Mucosa of descending colon (tissue), 3 donors: ENCODE measurements around the gene MYO18B. TPM values are rescaled to one million over a fixed set of nuclear protein-coding genes. Genes with fewer than 3 reads are reported as not detected.

Experiments
- ATAC-seq: fragments of 200-7000 bp; cut with Tn5 transposase; one replicate; pipeline ENCODE4 v1.9.1; 2020; ENCODE audit warnings: mild to moderate bottlenecking, moderate library complexity
- DNase-seq, 3 donors: peaks; one replicate each; pipeline ENCODE4 v3.0.0-alpha.2; 2020
- H3K36me3 ChIP-seq: fragments of 200-600 bp; one replicate; pipeline ENCODE4 v1.8.0; 2021; ENCODE audit warnings: low read depth, mild to moderate bottlenecking
- H3K4me1 ChIP-seq: fragments of 200-600 bp; one replicate; pipeline ENCODE4 v1.8.0; 2021; ENCODE audit warnings: low read depth, mild to moderate bottlenecking
- H3K4me3 ChIP-seq: fragments of 200-600 bp; one replicate; pipeline ENCODE4 v1.8.0; 2021; ENCODE audit warnings: mild to moderate bottlenecking
- H3K9me3 ChIP-seq: fragments of 200-600 bp; one replicate; pipeline ENCODE4 v1.8.0; 2021; ENCODE audit warnings: mild to moderate bottlenecking
- CTCF ChIP-seq: fragments of 200-600 bp; IDR thresholded peaks from one replicate; pipeline ENCODE4 v1.8.0; 2022; ENCODE audit warnings: antibody characterized with exemption, mild to moderate bottlenecking
- intact Hi-C, 2 donors: fragments of 100-400 bp; cut with DNase I in 1 of 2; cut with micrococcal nuclease in 1 of 2; formaldehyde crosslinking; loops; one replicate each; pipeline versions ENCODE4 v1.11.0 to v1.11.1; 2022; cut with DNase I, micrococcal nuclease
- total RNA-seq, 3 donors: library from RNA; stranded (reverse); fragmentation: NEBNext Ultra II Directional in 2 of 3; extraction: Animal tissue kit (Norgen Biotek cat#: 25700) in 2 of 3; gene quantifications; one replicate each; pipeline versions ENCODE4 v1.2.1 to v1.2.4, GENCODE V29; 2021 to 2023
- donor health status: DM: no; HTN: no; CAD: no; lungs with moderate emphysema.
- donor health status: DM: no; HTN: no; CAD: no.
- donor health status: DM: no; HTN: yes; CAD: no.

MYO18B gene
- total RNA-seq, 3 donors from 2014 or later = 0.03 to 0.17 (median 0.12) TPM

- Histone ChIP-seq H3K36me3 (no peaks in the 10 kb centered on the region), H3K4me3 (no peak overlapping the region), H3K9me3 (no peaks in the 10 kb centered on the region), H3K4me1 (no peaks in the 10 kb centered on the region)
- intact Hi-C loops = loop anchor here (10.0 kb wide), 1 partner anchor 315 kb away; no protein-coding TSS in a partner anchor
- TF ChIP-seq CTCF = no peak
- DNase-seq = no peak
- no peak for ATAC-seq
Measured at GRCh38 chr22:25779426-25779825, 37.4 kb downstream of the MYO18B start.

DNA sequence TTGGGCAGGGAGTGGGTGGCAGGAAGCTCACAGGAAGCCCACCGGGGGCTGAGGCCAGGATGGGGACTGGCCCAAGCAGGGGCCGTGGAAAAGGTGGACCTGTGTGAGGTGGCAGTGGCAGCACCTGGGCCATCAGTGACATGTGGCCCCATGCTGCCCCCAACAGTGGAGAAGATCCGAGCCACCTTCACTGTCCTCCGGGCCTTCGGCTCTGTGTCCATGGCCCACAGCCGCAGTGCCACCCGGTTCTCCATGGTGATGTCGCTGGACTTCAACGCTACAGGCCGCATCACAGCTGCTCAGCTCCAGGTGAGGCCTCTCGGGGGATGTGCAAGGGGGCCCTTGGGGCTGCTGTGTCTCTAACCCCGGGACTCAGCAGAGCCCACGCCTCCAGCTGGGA, 37.9 kb downstream of the MYO18B start:
- no peaks in the 10 kb centered on the region for H3K9me3 ChIP-seq
- no peak for DNase-seq
- H3K4me3 ChIP-seq = no peak overlapping the region
- H3K4me1 ChIP-seq = no peaks in the 10 kb centered on the region
- intact Hi-C loops = loop anchor here (10.0 kb wide), 1 partner anchor 315 kb away; no protein-coding TSS in a partner anchor
- ATAC-seq = no peak
- H3K36me3 ChIP-seq = no peaks in the 10 kb centered on the region
- no peak for TF ChIP-seq CTCF

GRCh38 chr22:25780673-25781072, 38.7 kb downstream of the MYO18B start:
- H3K4me3 ChIP-seq = no peak overlapping the region
- DNase-seq = no peak
- H3K9me3 ChIP-seq = no peaks in the 10 kb centered on the region
- intact Hi-C loops = no loop called here
- H3K4me1 ChIP-seq = no peaks in the 10 kb centered on the region
- no peak for TF ChIP-seq CTCF
- no peaks in the 10 kb centered on the region for H3K36me3 ChIP-seq
- no peak for ATAC-seq

GRCh38 chr22:25781801-25782200, 39.8 kb downstream of the MYO18B start:
- Histone ChIP-seq H3K4me1 (no peaks in the 10 kb centered on the region), H3K4me3 (no peak overlapping the region), H3K36me3 (no peaks in the 10 kb centered on the region), H3K9me3 (no peaks in the 10 kb centered on the region)
- DNase-seq (no peak), ATAC-seq (peak; percentile 30)
- no peak for TF ChIP-seq CTCF
- intact Hi-C loops = no loop called here

DNA sequence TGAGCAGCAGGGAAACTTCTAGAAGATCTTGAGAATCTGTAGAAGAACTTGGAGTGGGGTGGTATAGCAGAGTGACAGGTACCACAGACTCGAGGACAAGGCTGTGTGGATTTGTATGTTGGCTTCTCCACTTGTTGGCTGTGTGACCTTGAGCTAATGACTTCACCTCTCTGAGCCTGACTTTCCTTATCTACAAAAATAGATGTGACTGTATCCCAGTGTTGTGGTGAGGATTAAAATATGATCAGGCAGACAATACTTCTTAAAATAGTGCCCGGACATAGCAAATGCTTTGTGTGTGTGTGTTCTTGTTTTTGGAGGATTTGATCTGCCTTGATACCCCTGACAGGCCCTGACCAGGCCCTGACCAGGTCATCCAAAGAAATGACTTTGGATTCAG, 40.8 kb downstream of the MYO18B start:
- H3K4me3 ChIP-seq = no peak overlapping the region
- H3K9me3 ChIP-seq = no peaks in the 10 kb centered on the region
- ATAC-seq = no peak
- no peaks in the 10 kb centered on the region for H3K36me3 ChIP-seq
- intact Hi-C loops = no loop called here
- no peak for TF ChIP-seq CTCF
- H3K4me1 ChIP-seq = no peaks in the 10 kb centered on the region
- DNase-seq = no peak

DNA sequence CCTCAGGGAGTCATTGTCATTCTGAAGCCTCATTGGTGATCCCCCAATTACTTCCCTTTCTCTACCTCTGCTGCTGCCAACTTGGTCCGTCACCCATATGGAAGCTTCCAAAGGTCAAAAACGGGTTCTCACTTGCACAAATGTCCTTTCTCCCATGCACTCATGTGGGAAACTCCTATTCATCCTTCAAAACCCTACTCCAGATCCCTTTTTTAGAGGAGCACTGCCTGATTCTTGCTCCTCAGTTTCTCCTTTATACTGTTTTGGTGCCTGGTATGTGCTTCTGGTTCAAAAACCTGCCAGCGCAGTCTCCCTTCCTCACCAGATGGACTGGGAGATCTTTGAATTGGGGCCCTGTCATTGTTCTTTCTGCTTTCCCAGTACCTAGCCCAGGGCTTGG, 41.9 kb downstream of the MYO18B start:
- TF ChIP-seq CTCF = no peak
- Histone ChIP-seq H3K4me1 (no peaks in the 10 kb centered on the region), H3K36me3 (no peaks in the 10 kb centered on the region), H3K9me3 (no peaks in the 10 kb centered on the region), H3K4me3 (no peak overlapping the region)
- DNase-seq (no peak), ATAC-seq (no peak)
- intact Hi-C loops = no loop called here
